Measurements from ENCODE around the gene KIF5C. TPM values are rescaled to one million over a fixed set of nuclear protein-coding genes. Genes with fewer than 3 reads are reported as not detected.
A peak's percentile ranks its signal among the peaks of the same experiment; 100 is the strongest.

KIF5C gene
- total and polyA plus RNA-seq, 2 experiments from 2014 or later: 45.0 to 49.1 TPM

DNA sequence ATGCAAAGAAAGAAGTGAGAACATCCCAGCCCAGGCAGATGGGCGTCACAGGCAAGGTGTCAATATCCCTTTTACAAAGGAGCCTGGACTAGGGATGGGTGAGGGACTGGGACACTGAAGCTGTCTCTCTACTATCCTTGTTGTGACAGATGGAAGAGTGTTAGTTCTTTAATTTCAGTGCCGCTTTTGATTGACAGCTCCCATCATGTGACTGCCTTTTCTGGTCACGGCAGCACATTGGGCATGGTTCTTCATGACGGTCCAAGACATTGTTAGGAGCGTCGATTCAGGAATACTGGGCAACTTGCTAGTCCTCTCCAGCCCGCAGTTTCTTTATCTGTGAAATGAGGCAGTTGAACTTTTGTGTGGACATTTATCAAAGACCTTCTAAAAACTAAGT lies 42.4 kb upstream of the KIF5C start (continued):
- TF ChIP-seq, protein P1, sequence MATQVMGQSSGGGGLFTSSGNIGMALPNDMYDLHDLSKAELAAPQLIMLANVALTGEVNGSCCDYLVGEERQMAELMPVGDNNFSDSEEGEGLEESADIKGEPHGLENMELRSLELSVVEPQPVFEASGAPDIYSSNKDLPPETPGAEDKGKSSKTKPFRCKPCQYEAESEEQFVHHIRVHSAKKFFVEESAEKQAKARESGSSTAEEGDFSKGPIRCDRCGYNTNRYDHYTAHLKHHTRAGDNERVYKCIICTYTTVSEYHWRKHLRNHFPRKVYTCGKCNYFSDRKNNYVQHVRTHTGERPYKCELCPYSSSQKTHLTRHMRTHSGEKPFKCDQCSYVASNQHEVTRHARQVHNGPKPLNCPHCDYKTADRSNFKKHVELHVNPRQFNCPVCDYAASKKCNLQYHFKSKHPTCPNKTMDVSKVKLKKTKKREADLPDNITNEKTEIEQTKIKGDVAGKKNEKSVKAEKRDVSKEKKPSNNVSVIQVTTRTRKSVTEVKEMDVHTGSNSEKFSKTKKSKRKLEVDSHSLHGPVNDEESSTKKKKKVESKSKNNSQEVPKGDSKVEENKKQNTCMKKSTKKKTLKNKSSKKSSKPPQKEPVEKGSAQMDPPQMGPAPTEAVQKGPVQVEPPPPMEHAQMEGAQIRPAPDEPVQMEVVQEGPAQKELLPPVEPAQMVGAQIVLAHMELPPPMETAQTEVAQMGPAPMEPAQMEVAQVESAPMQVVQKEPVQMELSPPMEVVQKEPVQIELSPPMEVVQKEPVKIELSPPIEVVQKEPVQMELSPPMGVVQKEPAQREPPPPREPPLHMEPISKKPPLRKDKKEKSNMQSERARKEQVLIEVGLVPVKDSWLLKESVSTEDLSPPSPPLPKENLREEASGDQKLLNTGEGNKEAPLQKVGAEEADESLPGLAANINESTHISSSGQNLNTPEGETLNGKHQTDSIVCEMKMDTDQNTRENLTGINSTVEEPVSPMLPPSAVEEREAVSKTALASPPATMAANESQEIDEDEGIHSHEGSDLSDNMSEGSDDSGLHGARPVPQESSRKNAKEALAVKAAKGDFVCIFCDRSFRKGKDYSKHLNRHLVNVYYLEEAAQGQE (IDR thresholded peaks at IDR 0.05; ENCODE audit: unreplicated experiment): no peak
- TF ChIP-seq, protein P2, sequence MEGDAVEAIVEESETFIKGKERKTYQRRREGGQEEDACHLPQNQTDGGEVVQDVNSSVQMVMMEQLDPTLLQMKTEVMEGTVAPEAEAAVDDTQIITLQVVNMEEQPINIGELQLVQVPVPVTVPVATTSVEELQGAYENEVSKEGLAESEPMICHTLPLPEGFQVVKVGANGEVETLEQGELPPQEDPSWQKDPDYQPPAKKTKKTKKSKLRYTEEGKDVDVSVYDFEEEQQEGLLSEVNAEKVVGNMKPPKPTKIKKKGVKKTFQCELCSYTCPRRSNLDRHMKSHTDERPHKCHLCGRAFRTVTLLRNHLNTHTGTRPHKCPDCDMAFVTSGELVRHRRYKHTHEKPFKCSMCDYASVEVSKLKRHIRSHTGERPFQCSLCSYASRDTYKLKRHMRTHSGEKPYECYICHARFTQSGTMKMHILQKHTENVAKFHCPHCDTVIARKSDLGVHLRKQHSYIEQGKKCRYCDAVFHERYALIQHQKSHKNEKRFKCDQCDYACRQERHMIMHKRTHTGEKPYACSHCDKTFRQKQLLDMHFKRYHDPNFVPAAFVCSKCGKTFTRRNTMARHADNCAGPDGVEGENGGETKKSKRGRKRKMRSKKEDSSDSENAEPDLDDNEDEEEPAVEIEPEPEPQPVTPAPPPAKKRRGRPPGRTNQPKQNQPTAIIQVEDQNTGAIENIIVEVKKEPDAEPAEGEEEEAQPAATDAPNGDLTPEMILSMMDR (conservative IDR thresholded peaks at IDR 0.05; ENCODE audit: low read depth in 2 of 2): no peak
- TF ChIP-seq POLR2AphosphoS5 (IDR thresholded peaks at IDR 0.05; ENCODE audit: low read depth) (no peak), EZH2 (IDR thresholded peaks at IDR 0.05; ENCODE audit: low read depth, unreplicated experiment) (no peak), CREB1 (CRISPR knock-in tag; IDR thresholded peaks at IDR 0.05; ENCODE audit: low read depth) (no peak), JUNB (IDR thresholded peaks at IDR 0.05; ENCODE audit: unreplicated experiment) (no peak)
- TF ChIP-seq, protein P3, sequence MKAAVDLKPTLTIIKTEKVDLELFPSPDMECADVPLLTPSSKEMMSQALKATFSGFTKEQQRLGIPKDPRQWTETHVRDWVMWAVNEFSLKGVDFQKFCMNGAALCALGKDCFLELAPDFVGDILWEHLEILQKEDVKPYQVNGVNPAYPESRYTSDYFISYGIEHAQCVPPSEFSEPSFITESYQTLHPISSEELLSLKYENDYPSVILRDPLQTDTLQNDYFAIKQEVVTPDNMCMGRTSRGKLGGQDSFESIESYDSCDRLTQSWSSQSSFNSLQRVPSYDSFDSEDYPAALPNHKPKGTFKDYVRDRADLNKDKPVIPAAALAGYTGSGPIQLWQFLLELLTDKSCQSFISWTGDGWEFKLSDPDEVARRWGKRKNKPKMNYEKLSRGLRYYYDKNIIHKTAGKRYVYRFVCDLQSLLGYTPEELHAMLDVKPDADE (IDR thresholded peaks at IDR 0.05): no peak

DNA sequence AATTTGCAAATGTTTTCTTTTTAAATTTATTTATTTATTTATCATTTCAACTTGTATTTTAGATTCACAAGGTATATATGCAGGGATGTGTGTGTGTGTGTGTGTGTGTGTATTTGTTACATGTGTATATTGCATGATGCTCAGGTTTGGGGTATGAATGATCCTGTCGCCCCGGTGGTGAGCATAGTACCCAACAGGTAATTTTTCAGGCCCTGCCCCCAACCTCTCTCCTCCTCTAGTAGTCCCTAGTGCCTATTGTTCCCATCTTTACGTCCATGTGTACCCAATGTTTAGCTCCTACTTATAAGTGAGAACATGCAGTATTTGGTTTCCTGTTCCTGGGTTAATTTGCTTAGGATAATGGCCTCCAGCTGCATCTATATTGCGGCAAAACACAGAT lies 33.0 kb upstream of the KIF5C start:
- no peaks in the 10 kb centered on the region for H3K79me2 ChIP-seq (replicated peaks; ENCODE audit: insufficient read depth)
- H3K4me1 ChIP-seq (ENCODE audit: insufficient read depth): no peaks in the 10 kb centered on the region
- TF ChIP-seq, protein P2 (conservative IDR thresholded peaks at IDR 0.05; ENCODE audit: low read depth in 2 of 2): 0 out of 4 replicates have a peak, but pooled peaks of 1 of the 2 experiments have one; percentile 31
- TF ChIP-seq NANOG (IDR thresholded peaks at IDR 0.05; ENCODE audit: borderline replicate concordance) (no peak), ZNF114 (CRISPR knock-in tag; IDR thresholded peaks at IDR 0.05) (no peak), EZH2phosphoT487 (IDR thresholded peaks at IDR 0.05; ENCODE audit: unreplicated experiment) (no peak)
- TF ChIP-seq, protein P1 (IDR thresholded peaks at IDR 0.05; ENCODE audit: unreplicated experiment): no peak
- Mint-ChIP-seq H3K27me3 (ENCODE audit: insufficient read depth, low read depth, poor library complexity) (no peaks in the 10 kb centered on the region), H3K9me3 (no peaks in the 10 kb centered on the region), H3K4me3 (no peak overlapping the region), H3K27ac (no peak overlapping the region), H3K36me3 (ENCODE audit: low read depth) (no peaks in the 10 kb centered on the region), H3K4me1 (no peaks in the 10 kb centered on the region)
- H3K4me3 ChIP-seq: no peak overlapping the region
- no peak overlapping the region for H3K27ac ChIP-seq (ENCODE audit: low read depth)
- no peaks in the 10 kb centered on the region for H3K9me2 ChIP-seq (ENCODE audit: insufficient read depth)
- ATAC-seq (peak; percentile 32; the same call in 1 of the 3 replicates), DNase-seq (ENCODE audit: low spot score) (peak; percentile 27)
- H3K36me3 ChIP-seq (ENCODE audit: insufficient read depth): no peaks in the 10 kb centered on the region
- peak overlapping the region; percentile 11; the same call in 1 of the 2 replicates for H2AFZ ChIP-seq
- H3K4me2 ChIP-seq: no peak overlapping the region
- no peaks in the 10 kb centered on the region for H4K20me1 ChIP-seq (replicated peaks; ENCODE audit: insufficient read depth)
- H3K27me3 ChIP-seq (ENCODE audit: insufficient read depth): no peaks in the 10 kb centered on the region
- no peaks in the 10 kb centered on the region for H3F3A ChIP-seq (replicated peaks; ENCODE audit: low read depth)

Data from GM23338 (cell line).